Esophagus squamous epithelium (tissue), 5 donors: ENCODE results near the gene LRP5. TPM values are rescaled to one million over a fixed set of nuclear protein-coding genes. Genes with fewer than 3 reads are reported as not detected.

ENCODE experiments used
- DNase-seq: peaks from one replicate; lab custom pipeline; 2025; lab: John Stamatoyannopoulos, UW
- H3K27ac ChIP-seq, 4 donors: fragments of 200-600 bp; sonication (generic); one replicate each; pipeline ENCODE4 v1.5.1; 2016 to 2019; ENCODE audit warnings: mild to moderate bottlenecking in 1 of 4
- H3K27me3 ChIP-seq, 4 donors: fragments of 200-600 bp; sonication (generic); 1 replicate in 3 of 4; 2 replicates in 1 of 4; pipeline versions ENCODE4 v1.5.1 to v1.6.0; 2017 to 2021; ENCODE audit warnings: antibody characterized with exemption in 1 of 4
- H3K36me3 ChIP-seq, 3 donors: fragments of 200-600 bp; sonication (generic); one replicate each; pipeline ENCODE4 v1.5.1; 2016 to 2019
- H3K4me1 ChIP-seq, 3 donors: fragments of 200-600 bp; sonication (generic); one replicate each; pipeline ENCODE4 v1.5.1; 2017 to 2019
- H3K4me3 ChIP-seq, 4 donors: fragments of 200-600 bp; sonication (generic); 1 replicate in 3 of 4; 2 replicates in 1 of 4; pipeline ENCODE4 v1.5.1; 2016 to 2019; ENCODE audit warnings: mild to moderate bottlenecking in 2 of 4, moderate library complexity in 1 of 4
- H3K9me3 ChIP-seq, 3 donors: fragments of 200-600 bp; sonication (generic); one replicate each; pipeline ENCODE4 v1.5.1; 2016 to 2019
- CTCF ChIP-seq, 6 experiments: fragments of 450-650 bp in 4 of 6; fragments of 200-600 bp in 2 of 6; sonication (generic) in 2 of 6; IDR thresholded peaks; one replicate each; pipeline ENCODE4 v1.5.1; 2016 to 2019; ENCODE audit warnings: antibody characterized with exemption in 6 of 6, mild to moderate bottlenecking in 4 of 6, moderate library complexity in 4 of 6
- POLR2A ChIP-seq, 4 donors: fragments of 450-650 bp; IDR thresholded peaks; one replicate each; pipeline ENCODE4 v1.6.1; 2017; ENCODE audit warnings: antibody characterized with exemption in 4 of 4, mild to moderate bottlenecking in 4 of 4, moderate library complexity in 3 of 4
- WGBS, 2 donors: methylation state at CpG; one replicate each; pipeline ENCODE4 v1.1.5; 2018; 5-methylcytosine and 5-hydroxymethylcytosine counted together
- intact Hi-C: fragments of 100-400 bp; cut with DNase I; formaldehyde crosslinking; loops from one replicate; pipeline ENCODE4 v1.15.0; 2022
- total RNA-seq, 4 donors: library from RNA; depleted of rRNA; stranded (reverse); fragments of >200 nt; gene quantifications; one replicate each; pipeline ENCODE4 v1.1.0, GENCODE V29; 2016
- donor health status: DM: yes; HTN: yes; CAD: no.

The LRP5 gene
- total RNA-seq, 4 donors from 2014 or later: 13.7 to 24.0 (median 20.9) TPM

- TF ChIP-seq CTCF (IDR thresholded peaks at IDR 0.05) (no peak), POLR2A (IDR thresholded peaks at IDR 0.05) (no peak)
- H3K4me1 ChIP-seq: peaks cover 0 to 10% (median 4%) of the 10 kb centered on the region in 3 donors
- intact Hi-C loops: no loop called here
- DNase-seq: no peak
- no peaks in the 10 kb centered on the region for H3K9me3 ChIP-seq
- no peak overlapping the region for H3K4me3 ChIP-seq
- H3K27ac ChIP-seq: peak overlapping the region in 1 of 4 donors; percentile 39
- WGBS, 2 donors: 56 to 92% methylated on average over 3 to 4 of the region's 11 CpGs
- no peaks in the 10 kb centered on the region for H3K36me3 ChIP-seq
- no peaks in the 10 kb centered on the region for H3K27me3 ChIP-seq
These were observed 4.3 kb upstream of the LRP5 start for GRCh38 chr11:68308068-68308467.

GRCh38 chr11:68309621-68310185 lies 2.7 kb upstream of the LRP5 start:
- WGBS, 2 donors: 87 to 94% methylated on average over 2 of the region's 2 CpGs
- Histone ChIP-seq H3K4me1 (peaks cover 7 to 26% (median 20%) of the 10 kb centered on the region in 3 donors), H3K27me3 (no peaks in the 10 kb centered on the region), H3K4me3 (no peak overlapping the region), H3K9me3 (no peaks in the 10 kb centered on the region), H3K36me3 (no peaks in the 10 kb centered on the region), H3K27ac (no peak overlapping the region)
- TF ChIP-seq POLR2A (IDR thresholded peaks at IDR 0.05): no peak
- no peak for TF ChIP-seq CTCF (IDR thresholded peaks at IDR 0.05)
- no peak for DNase-seq
- intact Hi-C loops: loop anchor here (10.0 kb wide), 1 partner anchor 65 kb away; no protein-coding TSS in a partner anchor

- Histone ChIP-seq H3K4me3 (peak overlapping the region in 3 of 4 donors; percentile 65 to 79 (median 74)), H3K4me1 (peaks cover 21 to 44% (median 29%) of the 10 kb centered on the region in 3 donors), H3K9me3 (no peaks in the 10 kb centered on the region), H3K36me3 (no peaks in the 10 kb centered on the region), H3K27ac (peak overlapping the region; percentile 43 to 90 (median 81)), H3K27me3 (no peaks in the 10 kb centered on the region)
- TF ChIP-seq POLR2A (IDR thresholded peaks at IDR 0.05): no peak
- TF ChIP-seq CTCF (IDR thresholded peaks at IDR 0.05): no peak
- WGBS, 2 donors: 70 to 82% methylated on average over 14 to 23 of the region's 25 CpGs
- intact Hi-C loops: loop anchor here (10.0 kb wide), 1 partner anchor 63 kb away; no protein-coding TSS in a partner anchor
- no peak for DNase-seq
These were observed 953 bp upstream of the LRP5 start for GRCh38 chr11:68311160-68312116.

GRCh38 chr11:68312780-68313573 lies 586 bp downstream of the LRP5 start:
- intact Hi-C loops: loop anchor here (10.0 kb wide), 1 partner anchor 62 kb away; no protein-coding TSS in a partner anchor
- Histone ChIP-seq H3K9me3 (no peaks in the 10 kb centered on the region), H3K27me3 (no peaks in the 10 kb centered on the region), H3K36me3 (no peaks in the 10 kb centered on the region), H3K4me1 (peaks cover 27 to 58% (median 29%) of the 10 kb centered on the region in 3 donors), H3K27ac (peak overlapping the region; percentile 79 to 90 (median 86)), H3K4me3 (peak overlapping the region; percentile 53 to 79 (median 70))
- 2% methylated on average over 7 to 19 of the region's 102 CpGs for WGBS, 2 donors
- no peak for TF ChIP-seq CTCF (IDR thresholded peaks at IDR 0.05)
- TF ChIP-seq POLR2A (IDR thresholded peaks at IDR 0.05): peak in 1 of 4 donors; percentile 6
- no peak for DNase-seq
